ENCODE data around the gene PPM1A.

DNA sequence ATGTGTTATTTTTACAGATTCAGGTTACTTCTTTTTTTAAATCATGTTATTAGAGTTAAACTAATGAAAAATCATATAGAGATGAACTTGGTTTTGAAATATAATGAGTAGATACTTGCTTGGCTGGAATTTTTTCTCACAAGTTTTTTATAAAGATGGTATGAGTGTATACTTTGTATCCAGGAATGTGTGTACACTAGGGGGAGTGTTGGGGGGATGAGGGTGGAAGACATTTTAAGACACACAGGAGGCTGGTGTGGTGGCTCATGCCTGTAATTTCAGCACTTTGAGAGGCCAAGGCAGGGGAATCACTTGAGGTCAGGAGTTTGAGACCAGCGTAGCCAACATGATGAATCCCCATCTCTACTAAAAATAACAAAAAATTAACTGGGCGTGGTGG, 23.2 kb downstream of the PPM1A start:
- TF ChIP-seq, protein P1, sequence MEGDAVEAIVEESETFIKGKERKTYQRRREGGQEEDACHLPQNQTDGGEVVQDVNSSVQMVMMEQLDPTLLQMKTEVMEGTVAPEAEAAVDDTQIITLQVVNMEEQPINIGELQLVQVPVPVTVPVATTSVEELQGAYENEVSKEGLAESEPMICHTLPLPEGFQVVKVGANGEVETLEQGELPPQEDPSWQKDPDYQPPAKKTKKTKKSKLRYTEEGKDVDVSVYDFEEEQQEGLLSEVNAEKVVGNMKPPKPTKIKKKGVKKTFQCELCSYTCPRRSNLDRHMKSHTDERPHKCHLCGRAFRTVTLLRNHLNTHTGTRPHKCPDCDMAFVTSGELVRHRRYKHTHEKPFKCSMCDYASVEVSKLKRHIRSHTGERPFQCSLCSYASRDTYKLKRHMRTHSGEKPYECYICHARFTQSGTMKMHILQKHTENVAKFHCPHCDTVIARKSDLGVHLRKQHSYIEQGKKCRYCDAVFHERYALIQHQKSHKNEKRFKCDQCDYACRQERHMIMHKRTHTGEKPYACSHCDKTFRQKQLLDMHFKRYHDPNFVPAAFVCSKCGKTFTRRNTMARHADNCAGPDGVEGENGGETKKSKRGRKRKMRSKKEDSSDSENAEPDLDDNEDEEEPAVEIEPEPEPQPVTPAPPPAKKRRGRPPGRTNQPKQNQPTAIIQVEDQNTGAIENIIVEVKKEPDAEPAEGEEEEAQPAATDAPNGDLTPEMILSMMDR (IDR thresholded peaks at IDR 0.05; ENCODE audit: borderline replicate concordance, extremely low read depth, low read length, poor library complexity, severe bottlenecking), result peak; percentile 17
- no peak for TF ChIP-seq EZH2 (IDR thresholded peaks at IDR 0.05; ENCODE audit: borderline replicate concordance, low read depth, low read length, severe bottlenecking)

All from DND-41 (cell line).